WTC11 (cell line): ENCODE results near the gene HIF1A.

ENCODE experiments used
- ATF6 ChIP-seq: sonication (generic); formaldehyde crosslinking; IDR thresholded peaks from 2 replicates; pipeline ENCODE4 v1.8.1; 2023; ENCODE audit warnings: mild to moderate bottlenecking, missing genetic modification reagents
- CTCF ChIP-seq: fragments of 200-600 bp; IDR thresholded peaks from 2 replicates; pipeline ENCODE4 v1.8.0; 2022; ENCODE audit warnings: antibody characterized with exemption
- ESRRA ChIP-seq: sonication (generic); formaldehyde crosslinking; IDR thresholded peaks from 2 replicates; pipeline ENCODE4 v1.8.1; 2022; ENCODE audit warnings: mild to moderate bottlenecking, missing genetic modification reagents, borderline replicate concordance
- FOXP1 ChIP-seq: sonication (generic); formaldehyde crosslinking; IDR thresholded peaks from 2 replicates; pipeline ENCODE4 v1.8.0; 2022; ENCODE audit warnings: missing genetic modification reagents, mild to moderate bottlenecking, moderate library complexity, borderline replicate concordance
- PREB ChIP-seq: sonication (generic); formaldehyde crosslinking; IDR thresholded peaks from 2 replicates; pipeline ENCODE4 v1.8.1; 2022; ENCODE audit warnings: mild to moderate bottlenecking, missing genetic modification reagents, moderate library complexity, borderline replicate concordance
- TCF7 ChIP-seq: sonication (generic); formaldehyde crosslinking; IDR thresholded peaks from 2 replicates; pipeline ENCODE4 v1.8.0; 2022; ENCODE audit warnings: mild to moderate bottlenecking, low read depth, missing genetic modification reagents, moderate library complexity
- USF2 ChIP-seq: sonication (generic); formaldehyde crosslinking; IDR thresholded peaks from 2 replicates; pipeline ENCODE4 v1.8.1; 2023; ENCODE audit warnings: mild to moderate bottlenecking, missing genetic modification reagents, moderate library complexity

GRCh38 chr14:61720741-61721140 lies 25.4 kb downstream of the HIF1A start:
- no peak for TF ChIP-seq CTCF
- TF ChIP-seq TCF7 (CRISPR knock-in tag) = no peak
- no peak for TF ChIP-seq ATF6 (CRISPR knock-in tag)
- TF ChIP-seq FOXP1 = no peak
- no peak for TF ChIP-seq USF2 (CRISPR knock-in tag)
- no peak for TF ChIP-seq ESRRA
- TF ChIP-seq PREB (CRISPR knock-in tag) = no peak
